Stromal cell of bone marrow (primary cell): ENCODE measurements around the gene DRD5.
"Not testable (repeated sequence)": the region's sequence is repeated elsewhere in the genome, so short reads cannot be mapped to it uniquely, and the experiment has no call there.

Experiments used
- DNase-seq: peaks from one replicate; pipeline ENCODE4 v3.0.0-alpha.2; 2012; ENCODE audit warnings: low read depth

The DRD5 gene

DNA sequence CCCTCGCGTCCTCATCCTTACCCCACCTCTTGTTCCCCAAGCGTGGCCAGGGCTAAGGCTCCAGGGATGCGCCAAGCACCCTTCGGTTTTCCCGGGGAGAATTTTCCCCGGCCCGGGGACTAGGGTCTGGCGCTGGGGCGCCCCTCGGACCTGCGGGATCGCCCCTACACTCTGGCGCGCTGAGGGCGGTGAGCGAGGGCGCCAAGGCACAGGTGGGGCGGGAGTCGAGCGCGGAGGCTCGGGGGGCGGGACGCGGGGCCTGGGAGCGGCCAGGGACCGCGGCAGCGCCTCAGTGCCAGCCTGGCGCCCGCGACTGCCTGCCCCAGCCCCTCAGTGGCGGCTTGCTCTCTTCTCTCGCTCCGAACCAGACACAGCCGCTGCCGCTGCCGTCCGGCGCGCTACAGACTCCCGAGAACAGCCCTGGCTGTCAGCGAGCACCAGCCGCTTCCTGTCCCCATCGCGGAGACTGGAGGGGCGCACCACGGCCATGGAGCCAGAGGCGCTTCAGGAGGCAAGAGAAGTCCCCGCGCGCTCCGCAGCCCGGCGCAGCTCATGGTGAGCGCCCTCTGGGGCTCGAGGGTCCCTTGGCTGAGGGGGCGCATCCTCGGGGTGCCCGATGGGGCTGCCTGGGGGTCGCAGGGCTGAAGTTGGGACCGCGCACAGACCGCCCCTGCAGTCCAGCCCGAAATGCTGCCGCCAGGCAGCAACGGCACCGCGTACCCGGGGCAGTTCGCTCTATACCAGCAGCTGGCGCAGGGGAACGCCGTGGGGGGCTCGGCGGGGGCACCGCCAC, at the start of gene DRD5:
DRD5 (plus strand) TSS at position 292 of the 793 bp plus-strand sequence; CDS start at position 688, 396 bp downstream.
- DNase-seq: no peak

DNA sequence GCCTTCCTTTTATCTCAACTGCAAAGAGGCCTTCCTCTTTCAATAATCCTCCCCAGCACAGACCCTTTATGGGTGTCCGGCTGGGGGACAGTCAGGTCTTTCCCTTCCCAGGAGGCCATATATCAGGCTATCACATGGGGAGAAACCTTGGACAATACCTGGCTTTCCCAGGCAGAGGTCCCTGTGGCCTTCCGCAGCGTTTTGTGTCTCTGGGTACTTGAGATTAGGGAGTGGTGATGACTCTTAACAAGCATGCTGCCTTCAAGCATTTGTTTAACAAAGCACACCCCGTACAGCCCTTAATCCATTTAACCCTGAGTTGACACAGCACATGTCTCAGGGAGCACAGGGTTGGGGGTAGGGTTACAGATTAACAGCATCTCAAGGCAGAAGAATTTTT, 49.2 kb upstream of the DRD5 start:
- DNase-seq: not testable (repeated sequence)

DNA sequence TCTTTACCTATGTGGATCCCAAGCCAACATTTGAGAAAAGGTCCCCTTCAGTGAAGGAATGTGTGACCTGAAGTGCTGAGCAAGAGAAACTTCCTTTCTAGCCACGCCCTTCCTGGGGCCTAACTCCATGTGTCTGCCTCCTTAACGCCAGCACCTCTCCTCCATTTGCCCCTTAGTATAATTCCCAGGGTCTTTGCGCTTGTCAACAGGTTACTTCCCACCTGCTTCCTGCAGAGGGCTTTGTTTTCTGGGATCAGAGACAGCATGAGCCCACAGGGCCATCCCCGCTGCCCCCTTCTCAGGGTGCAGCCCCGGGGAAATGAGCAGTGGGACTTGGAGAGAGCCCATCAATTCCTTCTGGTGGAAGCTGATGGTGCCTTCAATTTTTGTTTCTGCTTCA, 45.9 kb upstream of the DRD5 start:
- no peak for DNase-seq

DNA sequence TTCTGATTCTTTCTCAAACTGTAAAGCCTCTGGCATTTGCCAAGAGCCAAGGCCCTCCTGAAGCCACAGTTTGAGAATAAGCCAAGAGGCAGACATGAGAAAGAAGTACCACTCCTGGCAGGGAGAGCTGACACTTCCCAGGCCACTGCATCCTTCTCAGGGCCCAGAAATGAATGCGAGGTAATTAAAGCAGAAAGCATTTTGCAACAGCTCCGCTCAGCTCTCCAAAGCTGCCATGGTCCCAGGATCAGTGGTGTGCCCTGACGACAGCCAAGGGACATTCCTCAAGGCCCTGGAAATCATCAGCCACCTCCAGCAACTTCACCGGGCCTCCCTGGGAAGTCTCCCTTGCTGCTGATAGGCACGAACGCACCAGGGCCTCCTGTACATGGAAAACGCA, 44.2 kb upstream of the DRD5 start:
- DNase-seq: not testable (repeated sequence)

DNA sequence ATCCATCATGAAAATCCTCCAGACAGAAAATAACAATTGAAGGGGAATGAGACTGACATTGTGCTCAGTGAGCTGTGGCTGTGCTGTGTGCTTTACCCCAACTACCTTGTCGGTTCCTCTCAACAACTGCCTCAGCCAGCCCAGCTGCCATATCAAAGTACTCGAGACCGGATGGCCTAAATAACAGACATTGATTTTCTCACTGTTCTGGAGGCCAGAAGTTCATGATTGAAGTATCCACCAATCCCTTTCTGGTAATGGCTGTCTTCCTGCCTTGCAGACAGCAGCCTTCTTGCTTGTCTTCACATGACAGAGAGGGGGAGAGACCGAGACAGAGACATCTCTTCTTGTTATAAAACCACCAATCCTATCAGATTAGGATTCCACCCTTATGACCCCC, 37.6 kb upstream of the DRD5 start:
- not testable (repeated sequence) for DNase-seq

DNA sequence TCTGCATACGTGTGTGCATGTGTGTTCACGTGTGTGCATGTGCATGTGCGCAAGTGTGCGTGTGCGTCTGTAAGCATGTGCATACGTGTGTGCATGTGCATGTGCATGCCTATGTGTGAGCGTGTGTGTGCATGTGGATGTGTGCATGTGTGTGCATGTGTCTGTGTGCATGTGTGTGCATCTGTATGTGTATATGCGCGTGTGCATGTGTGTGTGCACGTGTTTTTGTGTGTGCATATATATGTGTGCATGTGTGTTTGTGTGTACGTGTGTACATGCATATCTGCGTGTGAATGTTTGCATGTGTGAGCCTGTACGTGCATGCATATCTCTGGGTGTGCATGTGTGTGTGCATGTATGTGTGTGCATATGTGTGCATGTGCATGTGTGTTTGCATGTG, 35.7 kb upstream of the DRD5 start:
- DNase-seq: no peak

DNA sequence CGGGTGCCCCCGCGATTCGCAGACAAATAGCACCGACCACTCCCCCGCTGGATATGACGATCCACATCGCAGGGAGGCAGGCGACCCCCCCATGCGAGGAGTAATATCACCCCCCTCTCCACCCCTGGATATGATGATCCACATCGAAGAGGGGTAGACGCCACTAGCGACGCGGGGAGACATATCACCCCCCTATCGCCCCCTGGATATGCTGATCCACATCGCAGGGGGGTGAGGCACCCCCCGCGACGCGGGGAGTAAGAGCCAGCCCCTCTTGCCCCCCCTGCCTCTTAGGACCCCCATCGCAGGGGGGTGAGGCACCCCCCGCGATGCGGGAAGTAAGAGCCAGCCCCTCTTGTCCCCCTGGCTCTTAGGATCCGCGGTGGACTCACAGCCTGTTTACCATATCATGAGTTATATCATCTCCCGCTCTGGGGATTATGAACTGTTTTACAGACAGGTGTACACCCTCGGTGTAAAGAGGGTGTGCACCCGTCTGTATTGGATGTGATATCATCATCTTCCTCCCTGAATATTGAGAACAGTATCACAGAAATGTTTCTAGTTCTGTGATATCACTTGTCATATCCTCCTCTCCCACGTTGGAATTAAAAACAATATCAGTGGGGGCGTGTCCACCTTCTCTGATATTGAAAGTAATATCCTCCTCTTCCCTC, 22.7 kb upstream of the DRD5 start:
- DNase-seq: no peak

DNA sequence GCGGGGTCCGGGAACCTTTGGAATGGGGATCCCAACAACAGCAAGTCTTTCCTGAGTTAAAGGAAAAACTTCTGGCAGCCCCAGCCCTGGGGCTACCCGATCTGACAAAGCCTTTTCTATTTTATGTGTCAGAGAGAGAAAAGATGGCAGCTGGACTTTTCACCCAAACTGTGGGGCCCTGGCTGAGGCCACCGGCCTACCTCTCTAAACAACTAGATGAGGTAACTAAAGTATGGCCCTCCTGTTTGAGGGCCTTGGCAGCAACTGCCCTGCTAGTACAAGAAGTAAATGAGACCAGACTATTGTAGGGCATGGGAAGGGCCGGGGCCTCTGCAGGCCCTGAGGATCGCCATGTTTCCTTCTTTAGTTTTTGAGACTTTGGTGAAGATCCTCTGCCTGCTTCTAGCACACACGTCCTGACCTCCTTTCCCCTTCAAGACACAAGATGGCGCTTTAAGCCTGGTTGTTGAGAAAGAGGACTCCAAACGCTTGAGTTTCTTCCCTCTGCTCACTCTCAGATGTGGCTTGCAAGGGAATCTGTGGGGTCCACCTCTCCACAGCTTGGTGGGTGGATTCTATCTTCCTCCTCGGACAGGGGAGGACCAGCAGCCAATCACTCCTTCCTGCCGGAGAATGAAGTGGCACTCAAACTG, 18.5 kb upstream of the DRD5 start:
- peak; percentile 57 for DNase-seq

DNA sequence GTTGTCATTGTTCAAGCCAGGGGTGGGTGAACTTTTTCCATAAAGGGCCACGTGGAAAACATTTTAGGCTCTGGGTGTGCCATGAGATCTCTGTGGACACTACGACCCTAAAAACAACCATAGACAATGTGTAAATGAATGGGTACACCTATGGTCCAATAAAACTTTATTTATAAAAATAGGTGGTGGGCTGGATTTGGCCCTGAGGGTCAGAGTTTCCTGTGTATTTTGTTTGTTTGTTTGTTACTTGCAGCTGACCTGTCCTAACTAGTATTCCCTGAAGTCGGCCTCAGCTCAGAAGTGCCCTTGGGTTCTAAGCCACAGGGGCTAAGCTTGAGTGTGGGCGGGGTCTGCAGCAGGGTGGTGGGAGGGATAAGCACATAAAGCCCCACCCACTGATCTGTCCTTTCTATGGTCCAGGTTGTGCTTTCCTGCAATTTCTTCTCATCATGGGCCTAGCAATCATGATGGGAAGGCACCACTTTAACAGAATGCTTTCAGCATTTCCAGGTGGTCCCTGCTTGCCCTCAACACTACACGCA, 17.2 kb upstream of the DRD5 start:
- DNase-seq: no peak

DNA sequence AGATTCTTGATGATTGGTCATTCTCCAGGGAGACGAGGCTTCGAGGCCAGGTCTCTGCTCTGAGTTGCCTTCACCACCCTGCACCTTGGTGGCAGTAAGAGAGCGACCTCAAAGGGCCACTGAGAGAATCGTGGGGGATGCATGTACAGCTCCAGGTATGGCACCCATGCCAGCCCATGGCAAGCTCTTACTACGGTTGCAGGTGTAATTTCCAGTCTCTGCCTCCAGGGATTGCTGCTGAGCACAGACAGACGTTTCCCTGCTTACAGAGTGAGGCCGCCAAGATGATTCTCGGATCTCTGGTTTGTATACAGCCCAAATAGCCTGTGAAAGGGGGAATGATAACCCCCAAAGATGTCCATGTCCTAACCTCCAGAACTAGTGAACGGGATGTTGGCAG, 16.3 kb upstream of the DRD5 start:
- no peak for DNase-seq

DNA sequence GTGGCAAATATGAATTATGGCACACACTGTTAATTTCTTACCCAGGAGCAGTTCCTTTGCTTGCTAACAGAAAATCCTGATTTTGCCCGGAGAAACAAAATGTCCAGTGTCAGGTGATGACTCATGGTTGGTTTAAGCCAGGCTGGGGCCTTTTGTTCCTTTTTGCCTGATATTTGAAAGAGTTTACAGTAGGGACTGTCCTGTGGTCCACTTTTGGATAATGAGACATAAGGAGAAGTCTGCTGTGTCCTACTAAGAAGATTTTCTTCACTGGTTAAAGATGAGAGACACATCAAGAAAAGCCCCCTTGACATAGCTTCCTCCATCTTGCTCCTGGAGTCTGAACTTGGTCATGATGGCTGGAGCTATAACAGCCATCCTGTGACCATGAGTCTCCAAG, 12.1 kb upstream of the DRD5 start:
- no peak for DNase-seq

DNA sequence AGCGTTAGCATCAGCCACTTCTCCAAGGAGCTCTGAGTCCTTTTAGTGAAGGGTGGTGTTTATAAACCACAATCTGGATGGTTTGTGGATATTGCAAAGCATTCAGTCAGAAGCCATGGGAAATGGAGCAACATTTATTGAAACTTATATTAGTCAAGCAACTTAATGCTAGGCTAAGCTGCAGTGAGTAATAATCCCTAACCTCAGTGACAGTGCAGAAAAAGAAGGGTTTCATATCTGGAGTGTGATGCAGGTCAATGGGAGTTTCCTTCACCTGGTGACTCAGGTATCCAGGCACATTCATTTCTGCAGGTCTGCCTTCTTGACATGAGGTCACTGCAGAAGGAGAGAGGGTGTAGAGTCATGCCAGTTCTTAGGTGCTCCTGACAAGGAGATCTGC, 10.4 kb upstream of the DRD5 start:
- no peak for DNase-seq

DNA sequence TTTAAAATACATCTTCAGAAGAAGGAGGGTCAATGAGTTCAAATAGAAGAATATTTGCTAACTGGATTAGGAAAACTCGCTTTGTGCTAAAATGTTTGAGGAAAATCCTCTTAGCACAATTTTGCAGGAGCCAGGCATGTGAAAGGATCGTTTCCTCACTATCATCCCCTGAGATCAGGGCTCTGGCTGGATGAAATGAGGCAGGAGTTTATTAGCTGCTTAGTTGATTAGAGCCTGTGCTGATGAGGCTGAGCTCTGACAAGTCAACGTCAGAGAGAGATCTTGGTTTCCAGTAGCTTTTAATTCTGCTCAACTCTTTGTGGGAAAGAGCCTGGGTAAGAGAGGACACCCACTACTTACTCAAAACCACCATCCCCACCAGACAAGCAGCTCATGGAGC, 8.0 kb upstream of the DRD5 start:
- DNase-seq: no peak

DNA sequence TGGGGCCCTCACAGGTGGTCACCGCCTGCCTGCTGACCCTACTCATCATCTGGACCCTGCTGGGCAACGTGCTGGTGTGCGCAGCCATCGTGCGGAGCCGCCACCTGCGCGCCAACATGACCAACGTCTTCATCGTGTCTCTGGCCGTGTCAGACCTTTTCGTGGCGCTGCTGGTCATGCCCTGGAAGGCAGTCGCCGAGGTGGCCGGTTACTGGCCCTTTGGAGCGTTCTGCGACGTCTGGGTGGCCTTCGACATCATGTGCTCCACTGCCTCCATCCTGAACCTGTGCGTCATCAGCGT, 652 bp downstream of the DRD5 start:
- DNase-seq: no peak

DNA sequence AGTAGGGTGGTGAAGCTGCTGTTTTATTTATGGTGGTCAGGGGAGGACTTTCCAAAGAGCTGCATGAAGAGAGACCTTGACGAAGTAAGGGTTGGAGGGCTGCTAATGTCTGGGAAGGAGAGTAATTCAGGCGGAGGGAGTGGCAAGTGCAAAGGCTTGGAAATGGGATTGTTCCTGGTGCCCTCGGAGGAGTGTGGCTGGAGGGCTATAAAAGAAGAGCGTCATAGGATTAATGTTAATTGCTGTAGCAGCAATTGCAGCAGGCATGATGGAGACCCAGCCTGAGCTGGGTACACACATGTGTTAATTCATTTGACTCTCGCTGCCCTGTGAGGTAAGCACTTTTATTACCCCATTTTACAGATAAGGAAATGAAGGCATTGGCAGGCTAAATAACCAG, 4.5 kb downstream of the DRD5 start:
- DNase-seq: not testable (repeated sequence)

DNA sequence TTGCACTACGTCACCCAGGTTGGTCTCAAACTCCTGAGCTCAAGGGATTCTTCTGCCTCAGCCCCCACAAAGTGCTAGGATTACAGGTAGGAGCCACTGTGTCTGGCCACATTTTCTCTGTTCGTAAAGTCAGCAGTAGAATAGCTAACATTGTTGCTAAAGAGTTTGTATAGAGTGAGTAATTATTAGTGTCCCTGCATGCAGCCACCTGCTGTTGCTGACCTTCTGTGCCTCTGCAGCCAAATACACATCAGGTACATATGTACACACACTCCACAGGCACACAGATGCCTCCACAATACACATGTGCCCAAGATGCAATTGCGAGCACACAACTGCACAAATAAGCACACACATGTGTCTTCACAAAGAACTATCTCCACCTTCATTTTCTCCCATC, 10.9 kb downstream of the DRD5 start:
- DNase-seq: no peak

DNA sequence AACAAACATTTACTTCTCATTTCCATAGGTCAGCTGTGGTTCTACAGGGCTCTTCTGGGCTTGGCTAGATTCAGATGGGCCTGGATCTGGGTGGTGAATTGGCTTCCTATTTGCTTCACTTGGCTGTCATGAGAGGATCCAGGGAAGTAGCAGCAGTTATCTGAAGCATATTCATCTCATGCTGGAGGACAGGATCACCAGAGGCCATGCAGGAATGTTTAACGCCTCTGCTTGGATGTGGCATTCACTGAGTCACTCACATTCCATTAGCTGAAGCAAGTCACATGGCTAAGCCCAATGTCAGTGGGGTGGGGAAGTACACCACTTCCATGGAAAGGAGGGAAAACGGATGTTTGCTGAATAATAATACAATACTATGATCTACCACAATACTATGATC, 15.2 kb downstream of the DRD5 start:
- DNase-seq: not testable (repeated sequence)

DNA sequence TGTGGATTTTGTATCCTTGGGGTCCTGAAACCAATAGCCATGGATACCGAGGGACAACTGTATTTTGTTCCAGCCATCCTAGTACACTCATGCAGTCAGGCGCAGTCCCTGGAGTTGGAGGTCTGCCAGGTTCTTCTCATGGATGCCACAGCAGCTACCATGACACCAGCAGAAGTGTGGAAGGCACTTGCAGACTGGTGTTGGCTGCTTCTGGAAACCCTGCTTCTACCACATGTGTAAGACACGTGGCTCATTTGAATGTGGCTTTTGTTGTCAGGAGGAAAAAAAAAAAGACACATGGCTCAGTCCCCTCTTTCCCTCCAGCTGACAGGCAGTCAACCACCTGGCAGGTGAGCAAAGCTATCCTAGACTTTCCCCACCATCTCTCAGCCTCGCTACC, 19.4 kb downstream of the DRD5 start:
- no peak for DNase-seq

DNA sequence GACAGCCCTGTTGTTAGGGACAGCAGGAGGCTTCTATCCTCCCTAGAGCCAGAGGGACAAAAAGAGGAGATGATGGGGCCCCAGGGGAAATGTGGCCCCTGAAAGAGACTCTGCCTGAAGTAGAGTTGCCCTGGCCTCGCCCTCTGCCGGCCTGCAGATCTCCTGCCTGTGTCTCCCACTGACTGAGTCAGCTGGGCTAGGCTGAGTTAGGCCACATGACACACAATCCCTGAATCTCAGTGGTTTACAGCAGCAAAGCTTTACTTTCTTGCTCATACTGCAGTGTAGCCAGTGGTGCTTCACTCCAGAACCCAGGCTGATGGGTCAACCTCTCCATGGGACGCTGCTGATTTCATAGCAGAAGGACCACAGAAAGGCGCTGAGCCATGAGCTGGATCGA, 23.5 kb downstream of the DRD5 start:
- DNase-seq: no peak

DNA sequence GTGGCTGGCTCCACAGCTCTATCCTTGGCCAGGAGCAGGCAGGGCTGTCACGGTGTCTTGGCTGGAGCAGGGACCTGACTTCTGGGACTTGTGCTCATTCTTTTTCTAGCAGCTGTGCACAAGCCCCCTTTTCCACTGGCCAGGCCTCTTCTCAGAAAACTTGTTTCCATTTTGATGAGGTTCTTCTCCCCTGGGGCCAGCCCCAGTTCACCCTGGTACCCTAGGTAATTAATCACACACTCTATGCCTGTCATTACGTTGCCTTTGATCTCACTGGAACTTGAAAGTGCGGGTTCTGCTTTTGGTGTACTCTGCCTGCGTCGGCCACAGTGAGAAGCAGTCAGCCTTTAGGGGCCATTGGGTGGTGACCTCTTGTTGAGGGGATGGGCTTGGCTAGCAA, 26.6 kb downstream of the DRD5 start:
- no peak for DNase-seq

DNA sequence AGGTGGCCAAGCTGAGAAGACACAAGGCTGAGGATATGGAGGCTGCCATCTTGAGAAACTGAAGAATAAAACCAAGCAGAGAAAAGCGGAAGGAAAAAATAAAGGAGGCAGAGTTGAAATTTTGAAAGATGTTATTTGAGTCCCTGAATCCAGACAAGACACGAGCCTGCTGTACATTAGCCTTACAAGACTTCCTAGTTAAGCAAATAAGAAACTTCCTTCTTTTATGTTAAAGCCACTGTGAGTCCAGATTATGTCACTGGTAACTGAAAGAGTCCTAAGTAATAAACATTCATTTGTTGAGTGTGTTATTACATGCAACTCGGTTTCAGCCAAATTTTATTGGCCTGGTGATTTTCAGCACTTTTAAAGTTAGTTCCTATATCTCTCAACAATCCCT, 30.4 kb downstream of the DRD5 start:
- no peak for DNase-seq

DNA sequence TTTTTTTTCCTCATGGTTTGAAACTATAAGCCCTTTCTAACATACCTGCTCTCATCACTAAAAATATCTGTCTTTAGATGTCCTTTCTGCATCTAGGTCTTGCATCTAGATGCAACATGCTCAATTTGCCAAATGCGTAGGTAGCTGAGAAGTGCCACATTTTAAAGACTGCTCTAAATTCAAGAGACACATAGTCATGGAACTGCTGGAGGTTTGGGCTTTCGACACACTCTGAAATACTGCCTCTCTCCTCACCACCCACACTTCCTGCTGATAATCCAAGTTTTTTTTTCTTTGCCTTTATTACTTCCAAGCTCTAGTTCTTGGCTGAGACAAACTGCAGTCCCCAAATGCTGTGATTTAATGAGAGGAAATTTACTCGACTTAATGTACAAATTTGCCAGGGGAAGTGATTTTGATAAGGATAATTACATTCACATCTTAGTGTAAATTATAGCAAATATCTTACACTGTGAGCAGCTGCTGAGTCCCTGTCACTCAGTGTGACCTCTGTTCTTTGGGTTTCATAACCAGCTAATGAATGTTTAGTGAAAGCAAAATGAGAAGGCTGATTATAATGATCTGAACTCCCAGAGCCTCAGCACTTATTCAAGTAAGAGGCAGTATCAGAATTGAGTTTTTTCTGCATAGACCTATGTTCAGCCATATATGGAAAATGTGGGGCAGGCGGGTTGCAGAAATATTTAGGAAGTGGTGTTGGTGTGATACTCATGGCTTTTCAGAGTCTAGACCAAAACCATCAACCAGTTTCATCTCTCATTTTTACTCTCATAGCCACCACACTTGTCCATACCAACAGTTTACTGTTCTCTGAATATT, 31.3 kb downstream of the DRD5 start:
- DNase-seq: no peak
